ENCODE results near the gene UBLCP1.
"Not testable (repeated sequence)": the region's sequence is repeated elsewhere in the genome, so short reads cannot be mapped to it uniquely, and the experiment has no call there.

Gene UBLCP1

GRCh38 chr5:159249158-159249557 lies 13.9 kb upstream of the UBLCP1 start:
- DNase-seq (ENCODE audit: low read depth in 1 of 2, low spot score in 1 of 2), result no peak

GRCh38 chr5:159252195-159252594 lies 10.9 kb upstream of the UBLCP1 start:
- no peak for DNase-seq (ENCODE audit: low read depth in 1 of 2, low spot score in 1 of 2)

- no peak for DNase-seq (ENCODE audit: low read depth in 1 of 2, low spot score in 1 of 2)
Observed at GRCh38 chr5:159257007-159257406, 6.1 kb upstream of the UBLCP1 start.

- DNase-seq (ENCODE audit: low read depth in 1 of 2, low spot score in 1 of 2), result no peak
Observed at GRCh38 chr5:159257629-159258283, 5.3 kb upstream of the UBLCP1 start.

GRCh38 chr5:159258361-159258760 lies 4.7 kb upstream of the UBLCP1 start:
- DNase-seq (ENCODE audit: low read depth in 1 of 2, low spot score in 1 of 2), result no peak

- DNase-seq (ENCODE audit: low read depth in 1 of 2, low spot score in 1 of 2), result not testable (repeated sequence)
Observed at GRCh38 chr5:159260212-159260611, 2.9 kb upstream of the UBLCP1 start.

- DNase-seq (ENCODE audit: low read depth in 1 of 2, low spot score in 1 of 2), result no peak
Observed at GRCh38 chr5:159262472-159262858, 625 bp upstream of the UBLCP1 start.

GRCh38 chr5:159263569-159263905 lies 447 bp downstream of the UBLCP1 start:
- no peak for DNase-seq (ENCODE audit: low read depth in 1 of 2, low spot score in 1 of 2)

- DNase-seq (ENCODE audit: low read depth in 1 of 2, low spot score in 1 of 2), result not testable (repeated sequence)
Observed at GRCh38 chr5:159266764-159267163, 3.7 kb downstream of the UBLCP1 start.

- no peak for DNase-seq (ENCODE audit: low read depth in 1 of 2, low spot score in 1 of 2)
Observed at GRCh38 chr5:159269723-159270122, 6.6 kb downstream of the UBLCP1 start.

- no peak for DNase-seq (ENCODE audit: low read depth in 1 of 2, low spot score in 1 of 2)
Observed at GRCh38 chr5:159273923-159274322, 10.8 kb downstream of the UBLCP1 start.

- no peak for DNase-seq (ENCODE audit: low read depth in 1 of 2, low spot score in 1 of 2)
Observed at GRCh38 chr5:159274676-159275075, 11.6 kb downstream of the UBLCP1 start.

- DNase-seq (ENCODE audit: low read depth in 1 of 2, low spot score in 1 of 2), result no peak
Observed at GRCh38 chr5:159286420-159287035, 23.4 kb downstream of the UBLCP1 start.

GRCh38 chr5:159290741-159291140 lies 27.7 kb downstream of the UBLCP1 start:
- DNase-seq (ENCODE audit: low read depth in 1 of 2, low spot score in 1 of 2), result no peak

- no peak for DNase-seq (ENCODE audit: low read depth in 1 of 2, low spot score in 1 of 2)
Observed at GRCh38 chr5:159294921-159295320, 31.8 kb downstream of the UBLCP1 start.

GRCh38 chr5:159297300-159297699 lies 34.2 kb downstream of the UBLCP1 start:
- not testable (repeated sequence) for DNase-seq (ENCODE audit: low read depth in 1 of 2, low spot score in 1 of 2)

GRCh38 chr5:159301466-159301865 lies 38.4 kb downstream of the UBLCP1 start:
- no peak for DNase-seq (ENCODE audit: low read depth in 1 of 2, low spot score in 1 of 2)

GRCh38 chr5:159301929-159302860 lies 39.1 kb downstream of the UBLCP1 start:
- not testable (repeated sequence) for DNase-seq (ENCODE audit: low read depth in 1 of 2, low spot score in 1 of 2)

GRCh38 chr5:159303286-159303685 lies 40.2 kb downstream of the UBLCP1 start:
- no peak for DNase-seq (ENCODE audit: low read depth in 1 of 2, low spot score in 1 of 2)

GRCh38 chr5:159304961-159305595 lies 42.0 kb downstream of the UBLCP1 start:
- DNase-seq (ENCODE audit: low read depth in 1 of 2, low spot score in 1 of 2), result no peak

GRCh38 chr5:159309689-159310433 lies 46.8 kb downstream of the UBLCP1 start:
- no peak for DNase-seq (ENCODE audit: low read depth in 1 of 2, low spot score in 1 of 2)
